GM21526 (cell line): ENCODE measurements around the gene RNF114.
"Not testable (repeated sequence)": the region's sequence is repeated elsewhere in the genome, so short reads cannot be mapped to it uniquely, and the experiment has no call there.

Experiments
- ATAC-seq: cut with Tn5 transposase; IDR thresholded peaks from one replicate; pipeline ENCODE4 v1.9.1; 2021; ENCODE audit warnings: moderate library complexity; ENCODE audit not compliant: unreplicated experiment, low FRiP score

Gene RNF114

GRCh38 chr20:49957089-49957938, 21.1 kb downstream of the RNF114 start:
- ATAC-seq: not testable (repeated sequence)

GRCh38 chr20:49961413-49961812, 25.2 kb downstream of the RNF114 start:
- ATAC-seq: no peak

- no peak for ATAC-seq
Measured at GRCh38 chr20:49964964-49965780, 29.0 kb downstream of the RNF114 start.

GRCh38 chr20:49965781-49966305, 29.6 kb downstream of the RNF114 start:
- ATAC-seq: no peak

- ATAC-seq: no peak
Measured at GRCh38 chr20:49966861-49967260, 30.7 kb downstream of the RNF114 start.

GRCh38 chr20:49969234-49969633, 33.0 kb downstream of the RNF114 start:
- ATAC-seq: no peak

GRCh38 chr20:49969946-49970345, 33.7 kb downstream of the RNF114 start:
- no peak for ATAC-seq

- no peak for ATAC-seq
Measured at GRCh38 chr20:49970498-49970897, 34.3 kb downstream of the RNF114 start.

GRCh38 chr20:49973981-49974380, 37.8 kb downstream of the RNF114 start:
- ATAC-seq: no peak

- no peak for ATAC-seq
Measured at GRCh38 chr20:49976542-49976941, 40.3 kb downstream of the RNF114 start.

- ATAC-seq: not testable (repeated sequence)
Measured at GRCh38 chr20:49977740-49978139, 41.5 kb downstream of the RNF114 start.

- no peak for ATAC-seq
Measured at GRCh38 chr20:49978685-49979029, 42.5 kb downstream of the RNF114 start.

GRCh38 chr20:49979030-49979832, 43.0 kb downstream of the RNF114 start:
- ATAC-seq: no peak

GRCh38 chr20:49980140-49981008, 44.2 kb downstream of the RNF114 start:
- no peak for ATAC-seq

GRCh38 chr20:49981218-49982071, 45.2 kb downstream of the RNF114 start:
- ATAC-seq: no peak

GRCh38 chr20:49982072-49982345, 45.8 kb downstream of the RNF114 start:
- ATAC-seq: no peak

GRCh38 chr20:49982346-49983122, 46.3 kb downstream of the RNF114 start, which contains the start of gene SNAI1:
Gene SNAI1, plus strand, starts transcription at chr20:49982980. Its CDS starts 80 bp downstream, at chr20:49983060.
- ATAC-seq: peak; percentile 64
